ENCODE measurements around the gene CFAP99.

The CFAP99 gene

DNA sequence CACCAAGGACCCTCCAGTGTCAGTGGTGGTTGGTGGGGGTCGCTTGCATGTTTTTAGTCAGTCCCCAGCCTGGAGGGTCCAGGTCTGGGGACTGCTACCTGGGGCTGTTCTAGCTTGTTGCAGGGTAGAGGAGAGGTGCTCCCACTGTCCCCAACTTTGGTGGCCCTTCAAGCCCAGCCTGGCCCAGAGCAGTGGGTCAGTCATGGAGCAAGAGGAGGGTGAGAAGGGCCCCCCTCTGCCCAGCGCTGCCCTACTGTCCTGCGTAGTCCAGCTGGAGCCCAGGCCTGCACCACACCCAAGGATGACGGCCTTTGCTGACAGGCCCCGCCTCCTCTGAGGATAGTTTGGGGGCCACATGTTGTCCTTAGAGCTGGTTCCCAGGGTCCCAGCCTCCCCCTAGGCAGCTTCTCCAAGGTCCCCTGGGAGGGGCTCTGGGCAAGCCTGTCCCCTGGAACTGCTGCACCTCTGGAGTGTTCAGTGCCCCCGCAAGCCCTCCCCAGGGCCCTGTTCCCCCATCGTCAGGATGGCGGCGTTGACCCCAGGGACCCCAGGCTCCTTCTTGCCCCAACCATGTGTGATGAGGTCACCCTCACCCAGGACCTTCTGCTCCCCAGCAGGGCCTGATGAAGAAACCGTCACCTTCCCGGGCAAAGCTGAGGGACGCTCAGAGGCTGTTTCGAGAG lies 6.8 kb downstream of the CFAP99 start:
- TF ChIP-seq TAF1 (IDR thresholded peaks at IDR 0.05; ENCODE audit: borderline replicate concordance, insufficient read depth, low read length) (no peak), POLR2AphosphoS5 (IDR thresholded peaks at IDR 0.05; ENCODE audit: low read depth, low read length) (no peak), SIN3A (IDR thresholded peaks at IDR 0.05; ENCODE audit: borderline replicate concordance, insufficient read depth, low read length) (no peak), REST (IDR thresholded peaks at IDR 0.05; ENCODE audit: insufficient read depth in 1 of 2, low read depth in 2 of 2, low read length in 2 of 2) (no peak), FOXP2 (optimal IDR thresholded peaks at IDR 0.05; ENCODE audit: borderline replicate concordance, extremely low read depth, extremely low read length, insufficient read depth) (no peak)

DNA sequence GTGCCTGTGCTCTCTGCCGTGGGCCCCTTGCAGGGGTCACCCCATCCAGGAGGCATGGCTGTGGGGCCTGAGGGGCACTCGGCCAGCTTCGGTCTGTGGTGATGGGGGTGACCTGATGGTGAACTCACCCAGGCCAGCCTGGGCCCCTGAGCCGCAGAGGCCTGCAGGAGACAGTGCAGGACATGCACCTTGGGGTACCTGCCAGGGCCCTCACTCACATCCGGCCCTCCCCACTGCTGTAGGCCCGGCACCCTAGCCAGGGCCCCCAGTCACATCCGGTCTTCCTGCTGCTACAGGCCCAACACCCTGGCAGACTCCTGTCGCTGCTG lies 7.3 kb downstream of the CFAP99 start:
- TF ChIP-seq TAF1 (IDR thresholded peaks at IDR 0.05; ENCODE audit: borderline replicate concordance, insufficient read depth, low read length) (no peak), SIN3A (IDR thresholded peaks at IDR 0.05; ENCODE audit: borderline replicate concordance, insufficient read depth, low read length) (no peak), POLR2AphosphoS5 (IDR thresholded peaks at IDR 0.05; ENCODE audit: low read depth, low read length) (no peak), REST (IDR thresholded peaks at IDR 0.05; ENCODE audit: insufficient read depth in 1 of 2, low read depth in 2 of 2, low read length in 2 of 2) (no peak), FOXP2 (optimal IDR thresholded peaks at IDR 0.05; ENCODE audit: borderline replicate concordance, extremely low read depth, extremely low read length, insufficient read depth) (no peak)

GRCh38 chr4:2426711-2427275 lies 8.0 kb downstream of the CFAP99 start:
- TF ChIP-seq SIN3A (IDR thresholded peaks at IDR 0.05; ENCODE audit: borderline replicate concordance, insufficient read depth, low read length): no peak
- no peak for TF ChIP-seq POLR2AphosphoS5 (IDR thresholded peaks at IDR 0.05; ENCODE audit: low read depth, low read length)
- no peak for TF ChIP-seq REST (IDR thresholded peaks at IDR 0.05; ENCODE audit: insufficient read depth in 1 of 2, low read depth in 2 of 2, low read length in 2 of 2)
- TF ChIP-seq TAF1 (IDR thresholded peaks at IDR 0.05; ENCODE audit: borderline replicate concordance, insufficient read depth, low read length): no peak
- TF ChIP-seq FOXP2 (optimal IDR thresholded peaks at IDR 0.05; ENCODE audit: borderline replicate concordance, extremely low read depth, extremely low read length, insufficient read depth): no peak

DNA sequence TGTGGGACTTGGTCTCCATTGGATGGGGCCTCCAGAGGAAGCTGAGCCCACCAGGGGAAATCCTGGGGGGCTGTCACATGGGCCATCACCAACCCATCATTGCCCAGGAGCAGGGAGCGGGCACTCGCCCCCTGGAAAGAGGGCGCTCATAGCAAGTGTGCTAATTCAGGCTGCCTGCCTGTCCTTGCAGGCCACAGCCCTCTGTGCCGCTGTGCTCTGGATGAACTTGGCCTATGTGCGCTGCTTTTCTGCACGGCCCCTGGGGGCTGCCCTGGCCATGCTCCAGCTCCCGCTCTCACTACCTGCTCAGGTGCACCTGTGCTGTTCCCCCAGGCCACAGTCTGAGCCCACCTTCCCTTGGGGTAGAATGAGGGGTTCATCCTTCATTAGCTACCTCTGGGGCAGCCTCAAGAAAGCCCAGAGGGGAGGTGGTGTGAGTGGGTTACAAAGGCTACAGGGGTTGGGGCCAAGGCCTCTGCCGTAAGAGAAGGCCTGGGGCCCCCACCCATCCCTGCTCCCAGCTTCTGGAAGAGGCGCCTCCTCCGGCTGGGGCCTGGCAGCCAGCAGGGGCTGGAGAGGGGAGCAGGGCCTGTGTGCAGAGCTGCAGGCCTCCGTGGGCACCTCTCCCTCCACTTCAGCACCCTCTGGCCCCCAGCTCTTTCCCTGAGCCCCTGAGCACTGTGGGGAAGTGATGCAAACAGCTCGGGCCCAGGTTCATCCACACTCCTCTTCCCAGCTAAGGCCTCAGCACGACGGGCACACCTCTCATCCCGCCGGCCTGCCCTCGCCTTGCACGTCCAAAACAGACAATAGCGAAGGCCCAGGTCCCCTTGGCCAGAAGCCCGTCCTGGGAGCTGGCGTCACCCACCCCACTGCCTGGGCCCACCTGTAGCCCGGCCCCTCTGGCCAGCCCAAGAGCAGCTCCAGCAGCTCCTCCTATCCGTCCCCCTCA lies 8.9 kb downstream of the CFAP99 start:
- TF ChIP-seq SIN3A (IDR thresholded peaks at IDR 0.05; ENCODE audit: borderline replicate concordance, insufficient read depth, low read length): no peak
- no peak for TF ChIP-seq POLR2AphosphoS5 (IDR thresholded peaks at IDR 0.05; ENCODE audit: low read depth, low read length)
- TF ChIP-seq FOXP2 (optimal IDR thresholded peaks at IDR 0.05; ENCODE audit: borderline replicate concordance, extremely low read depth, extremely low read length, insufficient read depth): no peak

DNA sequence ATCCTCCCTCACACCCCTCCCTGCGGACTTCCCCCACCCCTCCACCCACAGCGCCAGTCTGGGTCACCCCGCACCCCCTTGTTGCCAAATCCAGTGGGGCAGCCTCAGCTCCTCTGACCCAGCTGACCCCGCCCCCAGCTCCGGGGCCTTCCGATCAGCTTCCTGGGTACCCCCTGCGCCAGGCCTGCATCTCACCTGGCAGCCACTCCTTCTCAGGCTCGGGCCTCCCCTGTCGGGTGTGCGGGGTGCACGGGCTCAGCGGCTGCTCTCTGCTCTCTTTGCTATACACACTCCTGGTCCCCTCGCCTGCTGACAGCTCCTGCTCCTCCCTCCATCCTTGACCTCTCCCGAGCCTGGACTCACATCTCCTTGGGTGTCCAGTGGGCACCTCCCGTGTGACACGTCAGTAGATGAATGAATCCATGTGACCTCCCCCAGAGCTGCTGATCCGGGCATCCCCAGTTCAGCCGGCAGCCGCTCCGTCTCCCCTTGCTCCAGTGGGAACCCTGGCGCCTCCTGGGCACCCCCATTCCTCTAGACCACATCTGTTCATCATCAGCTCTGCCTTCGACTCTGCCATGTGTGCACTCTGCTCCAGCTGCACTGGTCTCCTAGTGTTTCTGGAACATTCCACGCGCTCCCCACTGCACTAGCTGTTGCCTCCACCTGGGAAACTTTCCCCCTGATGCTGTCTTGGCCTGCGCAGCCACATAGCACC lies 9.9 kb downstream of the CFAP99 start:
- TF ChIP-seq POLR2AphosphoS5 (IDR thresholded peaks at IDR 0.05; ENCODE audit: low read depth, low read length) (no peak), FOXP2 (optimal IDR thresholded peaks at IDR 0.05; ENCODE audit: borderline replicate concordance, extremely low read depth, extremely low read length, insufficient read depth) (no peak), TAF1 (IDR thresholded peaks at IDR 0.05; ENCODE audit: borderline replicate concordance, insufficient read depth, low read length) (no peak), SIN3A (IDR thresholded peaks at IDR 0.05; ENCODE audit: borderline replicate concordance, insufficient read depth, low read length) (no peak), REST (IDR thresholded peaks at IDR 0.05; ENCODE audit: insufficient read depth in 1 of 2, low read depth in 2 of 2, low read length in 2 of 2) (no peak)
